ENCODE data around the gene INAFM2. TPM values are rescaled to one million over a fixed set of nuclear protein-coding genes. Genes with fewer than 3 reads are reported as not detected.

The INAFM2 gene
- total RNA-seq, 2 experiments from 2014 or later, result 15.0 to 16.9 TPM

GRCh38 chr15:40340038-40340739, 16.7 kb downstream of the INAFM2 start:
- CTCF ChIA-PET, result interaction anchor here (1.3 to 12.4 kb wide), 7 partner anchors 11 to 123 kb away, joined by 3 to 376 read pairs (median 201); partner anchors contain the start of genes INAFM2 and PLCB2
- POLR2A ChIA-PET, result interaction anchor here (0.9 to 3.3 kb wide), 3 partner anchors 12 to 31 kb away, joined by 3 to 12 read pairs (median 3); partner anchors contain the start of gene PLCB2
- H3K36me3 Mint-ChIP-seq (ENCODE audit: low read depth), result no peaks in the 10 kb centered on the region
- no peaks in the 10 kb centered on the region for H3K27me3 Mint-ChIP-seq
- ATAC-seq (no peak), DNase-seq (no peak)
- H3K4me1 Mint-ChIP-seq (ENCODE audit: low read depth), result peaks cover 2% of the 10 kb centered on the region
- intact Hi-C loops (cut with micrococcal nuclease), result no loop called here
- no peak for TF ChIP-seq CTCF (IDR thresholded peaks at IDR 0.05)
- H3K9me3 Mint-ChIP-seq, result no peaks in the 10 kb centered on the region
- H3K27ac Mint-ChIP-seq, result no peak overlapping the region
- H3K4me3 Mint-ChIP-seq, result no peak overlapping the region

- ChIA-PET POLR2A (interaction anchor here (1.3 kb wide), 1 partner anchor 12 kb away, joined by 3 read pairs; no protein-coding TSS in a partner anchor), CTCF (interaction anchor here (1.3 to 12.4 kb wide), 8 partner anchors 12 to 124 kb away, joined by 3 to 376 read pairs (median 142); partner anchors contain the start of genes DISP2, INAFM2, PHGR1 and PLCB2)
- Mint-ChIP-seq H3K4me1 (ENCODE audit: low read depth) (peaks cover 2% of the 10 kb centered on the region), H3K9me3 (no peaks in the 10 kb centered on the region), H3K27ac (no peak within 1 kb of the TSS), H3K36me3 (ENCODE audit: low read depth) (no peaks in the 10 kb centered on the region), H3K27me3 (no peaks in the 10 kb centered on the region), H3K4me3 (no peak within 1 kb of the TSS)
- no peak for DNase-seq
- intact Hi-C loops (cut with micrococcal nuclease), result no loop called here
- ATAC-seq, result no peak
- no peak for TF ChIP-seq CTCF (IDR thresholded peaks at IDR 0.05)
Observed at GRCh38 chr15:40340740-40341400, 17.4 kb downstream of the INAFM2 start, which contains the start of gene CCDC9B. Gene CCDC9B (minus strand): TSS chr15:40340939. CDS start chr15:40340819, 120 bp downstream.

- TF ChIP-seq CTCF (IDR thresholded peaks at IDR 0.05), result no peak
- Mint-ChIP-seq H3K27ac (no peak overlapping the region), H3K9me3 (no peaks in the 10 kb centered on the region), H3K4me3 (no peak overlapping the region), H3K4me1 (ENCODE audit: low read depth) (peaks cover 2% of the 10 kb centered on the region), H3K36me3 (ENCODE audit: low read depth) (no peaks in the 10 kb centered on the region), H3K27me3 (no peaks in the 10 kb centered on the region)
- DNase-seq (no peak), ATAC-seq (no peak)
- POLR2A ChIA-PET, result interaction anchor here (0.6 to 1.0 kb wide), 3 partner anchors 15 to 88 kb away, joined by 3 to 4 read pairs (median 3); partner anchors contain the start of gene DISP2
- CTCF ChIA-PET, result interaction anchor here (0.8 to 12.4 kb wide), 11 partner anchors 8 to 297 kb away, joined by 3 to 376 read pairs (median 25); partner anchors contain the start of genes DISP2, INAFM2, PHGR1 and PLCB2
- intact Hi-C loops (cut with micrococcal nuclease), result no loop called here
Observed at GRCh38 chr15:40342416-40343320, 19.2 kb downstream of the INAFM2 start.

- intact Hi-C loops (cut with micrococcal nuclease), result no loop called here
Observed at GRCh38 chr15:40343512-40343911, 20.0 kb downstream of the INAFM2 start.

More at GRCh38 chr15:40343512-40343911, 20.0 kb downstream of the INAFM2 start:
- Mint-ChIP-seq H3K4me1 (ENCODE audit: low read depth) (no peaks in the 10 kb centered on the region), H3K27me3 (no peaks in the 10 kb centered on the region), H3K36me3 (ENCODE audit: low read depth) (no peaks in the 10 kb centered on the region), H3K4me3 (no peak overlapping the region), H3K9me3 (no peaks in the 10 kb centered on the region), H3K27ac (no peak overlapping the region)
- ChIA-PET CTCF (interaction anchor here (0.8 to 12.4 kb wide), 20 partner anchors 8 to 298 kb away, joined by 3 to 376 read pairs (median 6); partner anchors contain the start of genes BAHD1, DISP2, INAFM2 and IVD), POLR2A (interaction anchor here (0.8 to 1.0 kb wide), 5 partner anchors 10 to 76 kb away, joined by 3 to 5 read pairs (median 3); partner anchors contain the start of gene DISP2)
- no peak for DNase-seq
- TF ChIP-seq CTCF (IDR thresholded peaks at IDR 0.05), result no peak
- no peak for ATAC-seq
